Mucosa of gallbladder (tissue), 1 donor: ENCODE measurements around the gene MED29. TPM values are rescaled to one million over a fixed set of nuclear protein-coding genes. Genes with fewer than 3 reads are reported as not detected.

Experiments used
- DNase-seq: peaks from one replicate; pipeline ENCODE4 v3.0.0-alpha.2; 2020; ENCODE audit warnings: low spot score
- total RNA-seq: library from RNA; stranded (reverse); gene quantifications from one replicate; pipeline ENCODE4 v1.2.1, GENCODE V29; 2021
- donor health status: DM: no; HTN: no; CAD: no.

The MED29 gene
- total RNA-seq, 1 donor from 2014 or later: 46.0 TPM

DNA sequence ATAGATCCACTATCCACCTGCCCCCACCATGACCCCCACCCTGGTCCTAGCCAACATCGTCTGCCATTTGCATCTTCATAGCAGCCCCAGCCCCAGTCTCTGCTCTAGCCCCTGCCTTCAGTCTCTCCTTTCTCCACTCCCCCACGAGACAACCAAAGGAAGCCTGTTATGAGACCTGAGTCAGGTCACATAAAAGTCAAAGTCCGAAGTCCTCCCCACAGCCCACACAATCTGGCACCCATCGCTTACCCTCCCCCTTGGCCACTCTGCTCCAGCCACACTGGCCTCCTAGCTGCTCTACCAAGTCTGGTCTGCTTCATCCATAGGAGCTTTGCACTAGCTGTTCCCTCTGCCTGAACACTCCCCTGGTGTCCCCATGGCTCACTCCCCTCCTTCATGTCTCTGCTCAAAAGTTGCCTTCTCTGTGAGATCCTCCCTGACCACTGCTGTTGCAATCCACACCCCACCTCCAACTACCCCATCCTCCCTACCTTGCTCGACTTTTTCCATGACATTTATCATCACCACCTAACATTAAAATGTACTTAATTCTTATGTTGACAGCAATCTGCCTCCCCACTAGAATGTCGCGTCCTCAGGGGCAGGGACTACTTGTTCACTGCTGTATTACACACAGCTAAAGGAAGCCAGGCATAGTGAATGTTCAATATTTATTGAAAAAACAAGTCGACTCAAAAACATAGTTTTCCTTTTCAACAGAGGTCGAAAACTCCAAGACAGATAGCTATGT lies 20.1 kb downstream of the MED29 start:
- DNase-seq: peak; percentile 82

DNA sequence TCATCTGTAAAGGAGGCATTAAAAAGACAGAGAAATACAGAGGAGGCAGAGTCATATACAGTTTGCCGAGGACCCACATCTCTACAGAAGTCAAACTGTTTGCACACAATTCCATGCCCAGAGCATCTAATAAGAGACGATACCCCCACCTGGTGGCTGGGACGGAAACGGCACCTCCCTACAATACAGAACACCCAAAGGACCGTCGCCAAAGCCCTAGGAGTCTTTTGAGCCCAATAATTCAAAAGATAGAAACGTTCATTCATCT lies 20.6 kb downstream of the MED29 start:
- peak; percentile 95 for DNase-seq

DNA sequence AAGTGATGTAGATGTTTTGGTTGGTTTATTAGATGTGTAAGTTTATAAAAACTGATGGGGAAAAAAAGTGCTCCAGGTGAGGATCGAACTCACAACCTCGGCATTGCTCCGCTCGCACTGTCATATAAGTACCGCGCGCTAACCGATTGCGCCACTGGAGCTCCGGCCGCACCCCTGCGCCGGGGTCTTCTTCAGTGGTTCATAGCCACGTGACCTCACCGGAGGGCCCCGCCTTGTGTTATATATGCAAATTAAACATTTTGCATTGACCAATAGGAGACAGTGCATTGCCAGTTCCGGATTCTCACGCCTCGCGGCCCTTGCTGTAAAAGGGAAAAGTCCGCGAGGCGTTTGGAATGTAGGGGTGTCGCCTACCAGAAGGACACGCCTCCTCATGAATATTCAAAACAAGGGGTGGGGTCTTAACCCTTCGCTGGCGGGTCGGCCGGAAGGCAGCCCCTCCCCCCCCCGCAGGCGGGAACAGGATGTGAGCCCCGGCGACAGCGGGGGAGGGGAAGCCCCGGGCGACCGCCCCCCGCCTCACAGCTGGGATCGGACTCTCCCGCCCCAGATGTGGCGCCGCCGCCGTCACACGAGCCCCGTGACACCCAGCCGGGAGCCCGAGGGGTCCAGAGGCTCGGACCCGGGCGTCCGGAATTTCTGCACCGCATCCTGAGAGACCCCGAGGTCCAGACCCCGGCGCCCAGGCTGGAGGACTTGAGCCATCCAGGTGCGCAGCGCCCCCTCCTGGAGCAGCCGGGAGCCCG lies 21.1 kb downstream of the MED29 start, which contains the start of gene PLEKHG2:
Gene PLEKHG2 (plus strand): TSS at position 570 of the 767 bp plus-strand sequence. CDS start 1,418 bp downstream, outside the sequence.
- peak; percentile 98 for DNase-seq

DNA sequence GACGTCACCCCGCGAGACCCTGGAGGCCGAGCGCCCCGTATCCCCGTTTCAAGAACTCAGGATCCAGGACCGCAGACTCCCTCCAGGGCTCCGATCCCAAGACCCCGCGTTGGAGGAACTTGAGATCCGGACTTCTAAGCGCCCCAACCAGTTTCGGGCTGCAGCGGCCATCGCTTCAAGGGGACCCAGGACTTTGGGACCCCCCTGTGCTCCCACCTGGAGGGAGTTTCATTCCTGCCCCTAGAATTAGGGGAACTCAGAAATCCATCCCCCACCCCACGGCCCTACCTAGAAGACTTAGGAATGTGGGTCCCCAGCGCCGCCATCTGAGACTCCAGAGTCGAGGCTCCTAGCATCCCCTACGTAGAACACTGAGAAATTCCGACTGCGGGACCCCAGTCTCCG lies 21.7 kb downstream of the MED29 start:
- peak; percentile 47 for DNase-seq

DNA sequence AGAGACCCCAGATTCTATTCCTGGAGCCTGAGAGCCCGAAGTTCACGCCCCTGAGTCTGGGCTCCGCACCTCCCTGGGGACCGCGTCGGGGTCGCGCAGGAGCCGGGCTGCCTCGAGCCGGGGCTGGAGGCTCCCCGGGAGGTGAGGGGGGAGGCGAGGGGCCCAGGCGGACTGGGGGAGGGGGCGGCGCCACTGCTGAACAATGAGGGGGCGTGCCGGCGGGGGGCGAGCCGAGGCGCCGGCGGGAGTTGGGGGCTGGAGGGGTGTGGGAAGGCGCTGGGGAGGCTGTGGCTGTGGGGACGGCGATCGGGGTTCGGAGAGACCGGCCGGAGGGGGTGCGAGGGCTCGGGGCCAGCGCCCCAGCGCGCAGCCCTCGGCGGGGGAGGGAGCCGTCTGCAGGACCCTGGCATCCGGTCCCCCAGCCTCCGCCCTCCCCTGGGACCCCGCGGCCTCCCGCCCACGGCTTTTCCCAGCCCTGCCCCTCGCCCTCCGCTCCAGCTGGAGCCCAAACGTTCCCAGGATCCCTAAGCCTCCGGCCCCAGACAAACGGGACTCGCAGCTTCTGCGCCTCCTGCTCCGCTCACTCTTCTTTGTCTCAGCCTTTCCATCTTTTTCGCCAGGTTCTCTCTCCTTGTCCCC lies 22.2 kb downstream of the MED29 start:
- DNase-seq: peak; percentile 56

DNA sequence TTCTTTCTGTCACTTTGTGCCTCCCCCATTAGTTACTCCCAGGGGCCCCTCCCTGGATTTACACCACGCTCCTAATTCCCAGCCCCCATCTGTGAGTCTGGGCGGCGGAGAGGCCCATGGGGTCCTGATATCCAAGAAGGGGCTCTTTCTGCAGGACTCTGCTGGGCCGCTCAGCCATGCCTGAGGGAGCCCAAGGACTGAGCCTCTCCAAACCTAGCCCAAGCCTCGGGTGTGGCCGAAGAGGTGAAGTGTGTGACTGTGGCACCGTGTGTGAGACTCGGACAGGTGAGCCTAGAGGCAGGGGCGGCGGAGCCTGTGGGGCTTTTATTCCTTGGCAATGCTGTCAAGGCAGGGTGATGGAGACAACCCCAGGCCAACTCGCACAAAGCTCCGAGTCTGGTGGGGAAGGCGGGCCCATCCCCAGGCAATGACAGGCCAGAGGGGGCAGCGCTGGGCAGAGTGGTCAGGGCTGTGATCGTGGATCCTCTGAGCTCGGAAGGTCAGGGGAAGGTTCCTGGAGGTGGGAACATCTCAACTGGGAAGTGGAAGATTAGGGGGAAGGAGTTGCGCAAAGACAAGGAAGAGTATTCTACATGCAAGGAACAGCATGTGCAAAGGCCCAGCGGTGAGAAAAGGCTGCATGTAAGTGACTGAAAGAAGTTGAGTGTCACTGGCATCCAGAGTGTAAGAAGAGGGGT lies 22.9 kb downstream of the MED29 start:
- DNase-seq: no peak

DNA sequence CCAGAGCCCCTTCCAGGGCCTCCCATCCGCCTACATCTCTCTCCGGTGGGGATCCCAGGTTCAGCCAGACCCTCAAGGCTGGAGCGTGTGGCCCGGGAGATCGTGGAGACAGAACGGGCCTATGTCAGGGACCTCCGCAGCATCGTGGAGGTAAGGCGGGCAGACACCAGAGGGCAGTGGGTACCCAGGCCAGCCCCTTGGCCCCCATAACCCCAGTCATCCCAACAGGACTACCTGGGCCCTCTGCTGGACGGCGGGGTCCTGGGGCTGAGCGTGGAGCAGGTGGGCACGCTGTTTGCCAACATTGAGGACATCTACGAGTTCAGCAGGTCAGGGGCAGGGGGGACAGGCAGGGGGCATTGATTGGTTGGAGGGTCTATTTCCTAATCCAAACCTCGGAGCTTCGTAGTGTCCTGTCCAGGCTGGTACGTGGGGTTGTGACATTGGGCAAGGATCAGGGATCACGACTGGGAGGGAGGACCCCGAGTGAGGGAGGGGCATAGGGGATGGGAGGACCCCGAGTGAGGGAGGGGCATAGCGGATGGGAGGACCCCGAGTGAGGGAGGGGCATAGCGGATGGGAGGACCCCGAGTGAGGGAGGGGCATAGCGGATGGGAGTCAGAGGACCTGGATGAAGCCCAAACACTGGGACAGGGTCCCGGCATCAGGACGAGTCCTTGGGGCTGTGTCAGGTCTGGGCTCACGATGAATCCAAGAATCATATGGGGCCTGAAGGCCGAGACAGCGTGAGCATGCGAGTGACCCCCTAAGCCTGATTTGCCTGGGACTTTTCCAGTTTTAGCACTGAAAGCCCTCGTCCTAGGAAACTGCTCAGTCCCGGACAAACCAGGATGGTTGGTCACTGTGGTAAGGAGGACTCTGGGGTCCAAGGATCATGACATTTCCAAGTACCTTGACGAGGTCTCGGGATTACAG lies 24.2 kb downstream of the MED29 start:
- DNase-seq: no peak

DNA sequence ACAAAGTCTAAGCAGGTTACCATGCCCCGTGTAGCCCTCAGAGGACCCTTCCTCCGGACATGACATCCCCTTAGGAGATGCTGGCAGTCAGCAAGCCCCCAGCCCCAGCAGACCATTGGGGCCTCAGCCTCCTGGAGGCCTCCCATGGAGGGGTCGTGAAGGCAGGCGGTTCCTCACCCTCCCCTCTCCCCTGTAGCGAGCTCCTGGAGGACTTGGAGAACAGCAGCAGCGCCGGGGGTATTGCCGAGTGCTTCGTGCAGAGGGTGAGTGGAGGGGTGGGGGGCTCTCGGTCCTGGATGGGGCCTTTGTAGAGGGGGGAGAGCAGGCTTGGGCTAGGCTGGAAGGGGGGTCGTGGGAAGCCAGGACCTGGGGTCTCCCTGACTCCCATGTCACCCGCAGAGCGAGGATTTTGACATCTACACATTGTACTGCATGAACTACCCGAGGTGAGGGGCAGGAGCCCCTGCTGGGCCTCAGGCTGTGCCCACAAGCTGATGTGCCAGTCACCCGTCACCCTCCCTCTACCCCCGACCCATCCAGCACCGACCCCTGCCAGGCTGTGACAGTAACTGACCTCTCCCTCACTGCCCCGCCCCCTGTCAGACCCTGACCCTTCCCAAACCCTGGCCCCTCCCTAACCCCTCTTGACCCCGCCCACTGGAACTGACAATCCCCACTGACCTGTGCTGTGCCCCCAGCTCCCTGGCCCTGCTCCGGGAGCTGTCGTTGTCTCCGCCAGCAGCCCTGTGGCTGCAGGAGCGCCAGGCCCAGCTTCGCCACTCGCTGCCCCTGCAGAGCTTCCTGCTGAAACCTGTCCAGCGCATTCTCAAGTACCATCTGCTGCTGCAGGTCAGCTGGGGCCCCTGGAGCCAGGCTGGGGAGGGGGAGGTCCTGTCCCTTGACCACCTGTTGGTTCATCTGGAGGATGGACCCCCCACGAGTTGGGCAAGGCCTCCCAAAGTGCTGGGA lies 25.3 kb downstream of the MED29 start:
- DNase-seq: no peak

DNA sequence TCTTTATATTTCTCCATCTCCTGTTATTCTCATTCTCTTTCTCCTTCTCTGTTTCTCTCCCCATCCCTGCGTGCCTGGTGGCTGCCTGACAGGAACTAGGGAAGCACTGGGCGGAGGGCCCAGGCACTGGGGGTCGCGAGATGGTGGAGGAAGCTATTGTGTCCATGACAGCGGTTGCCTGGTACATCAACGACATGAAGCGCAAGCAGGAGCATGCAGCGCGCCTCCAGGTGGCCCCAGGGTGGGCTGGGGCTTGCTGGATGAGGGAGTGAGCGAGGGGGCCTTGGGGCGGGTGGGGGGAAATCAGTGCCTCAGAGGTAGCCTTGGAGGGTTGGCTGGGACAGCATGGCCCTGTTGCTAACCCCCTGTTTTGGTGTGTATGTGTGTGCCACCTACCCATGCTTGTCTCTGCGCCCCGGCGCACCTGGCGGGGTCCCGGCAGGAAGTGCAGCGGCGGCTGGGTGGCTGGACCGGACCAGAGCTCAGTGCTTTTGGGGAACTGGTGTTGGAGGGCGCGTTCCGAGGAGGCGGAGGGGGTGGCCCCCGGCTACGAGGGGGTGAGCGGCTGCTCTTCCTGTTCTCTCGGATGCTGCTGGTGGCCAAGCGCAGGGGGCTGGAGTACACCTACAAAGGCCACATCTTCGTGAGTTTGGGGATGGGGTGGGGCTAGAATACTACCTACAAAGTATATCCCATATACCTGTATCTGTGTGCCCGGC lies 26.4 kb downstream of the MED29 start:
- DNase-seq: no peak

DNA sequence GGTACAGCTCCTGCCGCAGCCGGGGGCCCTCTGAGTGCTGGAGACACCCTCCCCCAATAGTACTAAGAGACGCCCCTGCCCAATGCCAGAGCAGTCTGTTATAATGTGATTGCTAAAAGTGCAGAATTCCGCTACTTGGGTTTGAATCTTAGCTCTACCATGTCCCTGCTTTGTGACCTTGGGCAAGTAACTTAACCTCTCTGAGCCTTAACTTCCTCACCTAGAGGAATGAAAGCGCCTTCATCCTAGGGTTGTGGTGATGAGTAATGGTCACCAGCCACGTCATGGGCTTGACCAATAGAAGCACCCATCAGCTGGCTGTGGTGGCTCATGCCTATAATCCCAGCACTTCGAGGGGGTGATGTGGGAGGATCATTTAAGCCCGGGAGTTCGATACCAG lies 27.8 kb downstream of the MED29 start:
- no peak for DNase-seq

DNA sequence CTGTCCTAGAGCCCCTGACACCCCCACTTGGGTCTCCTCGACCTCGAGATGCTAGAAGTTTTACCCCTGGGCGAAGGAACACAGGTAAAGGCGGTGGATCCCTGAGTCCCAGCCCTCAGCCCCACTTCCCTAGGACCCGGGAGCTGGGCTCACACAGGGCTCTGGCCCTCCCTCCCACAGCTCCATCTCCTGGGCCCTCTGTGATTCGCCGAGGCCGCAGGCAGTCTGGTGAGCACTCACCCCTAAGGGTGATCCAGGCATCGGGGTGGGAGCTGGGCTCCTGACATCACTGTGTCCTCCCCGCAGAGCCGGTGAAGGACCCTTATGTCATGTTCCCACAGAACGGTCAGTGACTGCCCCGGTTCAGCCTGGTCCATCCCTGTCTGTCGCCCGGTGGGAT lies 29.6 kb downstream of the MED29 start:
- no peak for DNase-seq

DNA sequence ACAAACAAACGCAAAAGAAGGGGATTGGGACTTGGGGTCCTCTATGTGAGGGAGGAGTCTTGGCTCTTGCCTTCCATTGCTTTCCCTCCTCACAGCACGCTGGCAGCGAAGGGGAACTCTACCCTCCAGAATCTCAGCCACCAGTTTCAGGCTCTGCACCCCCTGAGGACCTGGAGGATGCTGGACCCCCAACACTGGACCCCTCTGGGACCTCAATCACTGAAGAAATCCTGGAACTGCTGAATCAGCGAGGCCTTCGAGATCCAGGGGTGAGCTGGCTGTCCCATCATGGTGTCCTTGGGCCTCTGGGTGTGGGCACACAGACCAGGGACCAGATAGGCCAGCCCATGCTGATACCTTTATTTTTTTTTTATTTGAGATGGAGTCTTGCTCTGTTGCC lies 30.8 kb downstream of the MED29 start:
- DNase-seq: no peak

DNA sequence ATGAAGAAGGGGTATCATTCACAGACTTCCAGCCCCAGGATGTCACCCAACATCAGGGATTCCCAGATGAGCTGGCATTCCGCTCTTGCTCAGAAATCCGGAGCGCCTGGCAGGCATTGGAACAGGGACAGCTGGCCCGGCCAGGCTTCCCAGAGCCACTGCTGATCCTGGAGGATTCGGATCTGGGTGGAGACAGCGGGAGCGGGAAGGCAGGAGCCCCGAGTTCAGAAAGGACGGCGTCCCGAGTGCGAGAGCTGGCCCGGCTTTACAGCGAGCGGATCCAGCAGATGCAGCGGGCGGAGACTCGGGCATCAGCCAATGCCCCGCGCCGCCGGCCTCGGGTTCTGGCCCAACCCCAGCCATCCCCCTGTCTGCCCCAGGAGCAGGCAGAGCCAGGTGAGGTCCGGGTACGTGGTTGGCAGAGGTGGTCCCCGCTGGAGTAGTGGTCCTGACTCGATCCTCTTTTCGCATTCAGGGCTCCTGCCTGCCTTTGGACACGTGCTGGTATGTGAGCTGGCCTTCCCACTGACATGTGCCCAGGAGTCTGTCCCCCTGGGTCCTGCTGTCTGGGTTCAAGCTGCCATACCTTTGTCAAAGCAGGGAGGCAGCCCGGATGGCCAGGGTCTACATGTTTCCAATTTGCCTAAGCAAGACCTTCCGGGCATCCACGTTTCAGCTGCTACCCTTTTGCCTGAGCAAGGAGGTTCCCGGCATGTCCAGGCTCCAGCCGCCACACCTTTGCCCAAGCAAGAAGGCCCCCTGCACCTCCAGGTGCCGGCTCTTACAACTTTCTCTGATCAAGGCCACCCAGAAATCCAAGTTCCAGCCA lies 32.3 kb downstream of the MED29 start:
- DNase-seq: no peak

DNA sequence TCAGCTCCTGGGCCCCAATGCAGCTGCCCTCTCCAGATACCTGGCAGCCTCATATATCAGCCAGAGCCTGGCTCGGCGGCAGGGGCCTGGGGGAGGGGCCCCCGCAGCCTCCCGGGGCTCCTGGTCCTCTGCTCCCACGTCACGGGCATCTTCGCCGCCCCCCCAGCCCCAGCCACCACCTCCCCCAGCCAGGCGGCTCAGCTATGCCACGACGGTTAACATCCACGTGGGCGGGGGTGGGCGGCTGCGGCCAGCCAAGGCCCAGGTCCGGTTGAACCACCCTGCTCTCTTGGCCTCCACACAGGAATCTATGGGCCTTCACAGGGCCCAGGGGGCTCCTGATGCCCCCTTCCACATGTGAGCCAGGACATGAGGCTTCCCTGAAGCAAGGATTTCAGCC lies 33.8 kb downstream of the MED29 start:
- no peak for DNase-seq

DNA sequence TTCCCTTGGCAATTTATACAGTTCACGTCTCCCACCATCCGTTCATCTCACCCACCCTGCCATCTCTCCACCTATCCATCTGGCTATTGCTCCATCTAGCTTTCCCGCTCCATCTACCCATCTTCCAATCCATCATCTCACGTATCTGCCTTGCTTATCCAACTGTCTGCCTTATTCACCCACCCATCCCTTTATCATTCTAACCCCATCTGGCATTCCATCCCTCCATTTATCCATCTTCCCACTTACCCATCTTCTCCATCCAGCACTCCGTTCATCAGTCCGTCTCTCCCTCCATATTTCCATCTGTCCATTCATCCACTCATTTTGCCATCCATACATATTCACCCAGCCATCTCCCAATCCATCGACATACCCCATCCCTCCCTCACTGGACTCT lies 34.6 kb downstream of the MED29 start:
- no peak for DNase-seq

DNA sequence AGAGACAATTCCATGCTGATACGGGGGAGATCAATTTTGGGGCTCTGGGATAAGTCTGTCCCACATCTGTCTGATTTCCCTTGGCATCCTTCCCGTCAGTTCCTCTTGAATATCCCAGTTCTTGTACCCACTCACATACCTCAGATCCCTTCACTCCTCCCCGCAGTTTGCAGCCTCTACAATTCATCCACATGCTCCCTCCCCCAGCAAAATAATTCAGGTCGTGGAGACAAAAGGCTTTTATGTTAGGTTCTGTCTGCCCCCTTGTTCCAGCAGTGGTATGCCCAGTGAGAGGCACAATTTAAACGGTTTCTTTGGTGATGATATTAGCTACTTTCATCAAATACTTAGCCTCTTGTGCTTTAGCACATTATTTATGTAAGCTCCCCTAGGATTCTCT lies 35.0 kb downstream of the MED29 start:
- no peak for DNase-seq

DNA sequence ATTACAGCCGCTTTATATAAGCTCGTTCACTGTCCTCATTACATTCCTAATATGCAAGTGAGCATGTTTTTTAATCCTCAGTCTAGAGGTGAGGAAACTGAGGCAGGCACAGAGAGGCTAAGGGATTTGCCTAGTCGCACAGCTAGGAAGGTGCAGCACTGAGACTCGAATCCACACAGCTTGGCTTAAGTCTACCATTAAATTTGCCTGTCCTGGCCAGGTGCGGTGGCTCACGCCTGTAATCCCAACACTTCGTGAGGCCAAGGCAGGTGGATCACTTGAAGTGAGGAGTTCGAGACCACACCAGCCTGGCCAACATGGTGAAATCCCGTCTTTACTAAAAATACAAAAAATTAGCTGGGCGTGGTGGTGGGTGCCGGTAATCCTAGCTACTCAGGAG lies 36.5 kb downstream of the MED29 start:
- no peak for DNase-seq
